Upper lobe of left lung (tissue), 6 donors: ENCODE measurements around the gene SLAMF7. TPM values are rescaled to one million over a fixed set of nuclear protein-coding genes. Genes with fewer than 3 reads are reported as not detected.

Experiments used
- ATAC-seq, 2 donors: fragments of 200-7000 bp; cut with Tn5 transposase; one replicate each; pipeline ENCODE4 v1.9.1; 2022; ENCODE audit warnings: mild to moderate bottlenecking in 2 of 2, moderate library complexity in 2 of 2; ENCODE audit not compliant: low FRiP score in 2 of 2
- DNase-seq, 2 donors: peaks; one replicate each; pipeline ENCODE4 v3.0.0-alpha.2; 2019 to 2020
- H3K27ac ChIP-seq, 4 donors: fragments of 200-600 bp; sonication (generic); one replicate each; pipeline ENCODE4 v1.5.1; 2016 to 2019
- H3K27me3 ChIP-seq, 4 donors: fragments of 200-600 bp; sonication (generic); one replicate each; pipeline ENCODE4 v1.5.1; 2017 to 2019
- H3K36me3 ChIP-seq, 4 donors: fragments of 200-600 bp; sonication (generic); one replicate each; pipeline ENCODE4 v1.5.1; 2016 to 2019
- H3K4me1 ChIP-seq, 4 donors: fragments of 200-600 bp; sonication (generic); one replicate each; pipeline ENCODE4 v1.5.1; 2018 to 2019
- H3K4me3 ChIP-seq, 4 donors: fragments of 200-600 bp; sonication (generic); one replicate each; pipeline ENCODE4 v1.5.1; 2017 to 2019; ENCODE audit warnings: mild to moderate bottlenecking in 2 of 4, moderate library complexity in 1 of 4
- H3K9me3 ChIP-seq, 4 donors: fragments of 200-600 bp; sonication (generic); one replicate each; pipeline ENCODE4 v1.5.1; 2018 to 2019
- CTCF ChIP-seq, 6 experiments: fragments of 450-650 bp in 4 of 6; fragments of 200-600 bp in 2 of 6; sonication (generic) in 2 of 6; IDR thresholded peaks; one replicate each; pipeline ENCODE4 v1.5.1; 2016 to 2019; ENCODE audit warnings: antibody characterized with exemption in 6 of 6
- EP300 ChIP-seq, 4 donors: sonication (generic); formaldehyde crosslinking; IDR thresholded peaks; one replicate each; pipeline ENCODE4 v1.5.1; 2017; ENCODE audit warnings: antibody characterized with exemption in 4 of 4, control low read depth in 2 of 4
- POLR2A ChIP-seq, 4 donors: fragments of 450-650 bp; IDR thresholded peaks; one replicate each; pipeline ENCODE4 v1.5.1; 2016 to 2017; ENCODE audit warnings: antibody characterized with exemption in 4 of 4, mild to moderate bottlenecking in 2 of 4
- POLR2AphosphoS5 ChIP-seq, 2 donors: sonication (generic); formaldehyde crosslinking; IDR thresholded peaks; one replicate each; pipeline ENCODE4 v1.5.1; 2017; ENCODE audit warnings: antibody characterized with exemption in 2 of 2
- WGBS, 2 donors: methylation state at CpG; one replicate each; pipeline ENCODE4 v1.1.5; 2017 to 2018; 5-methylcytosine and 5-hydroxymethylcytosine counted together
- total RNA-seq, 6 donors: library from RNA; depleted of rRNA in 4 of 6; stranded (reverse); fragments of >200 nt in 4 of 6; gene quantifications; one replicate each; pipeline versions ENCODE4 v1.1.0 to v1.2.1, GENCODE V29; 2016 to 2021
- donor health status: DM: no; HTN: no; CAD: no; lungs with moderate emphysema.
- donor health status: DM: no; HTN: yes; CAD: no; lungs with severe emphysema.

The SLAMF7 gene
- total RNA-seq, 6 donors from 2014 or later, result 0.67 to 17.2 (median 3.5) TPM

GRCh38 chr1:160741092-160741501 lies 2.0 kb downstream of the SLAMF7 start:
- Histone ChIP-seq H3K27me3 (no peaks in the 10 kb centered on the region), H3K27ac (peak overlapping the region in 2 of 4 donors; percentile 8 to 21), H3K9me3 (peaks cover 0 to 8% (median 0%) of the 10 kb centered on the region in 4 donors), H3K4me1 (peaks cover 0 to 12% (median 0%) of the 10 kb centered on the region in 4 donors), H3K4me3 (no peak overlapping the region), H3K36me3 (no peaks in the 10 kb centered on the region)
- WGBS, 2 donors, result 71 to 79% methylated on average over 4 of the region's 4 CpGs
- no peak for TF ChIP-seq CTCF (IDR thresholded peaks at IDR 0.05)
- no peak for TF ChIP-seq EP300 (IDR thresholded peaks at IDR 0.05)
- ATAC-seq (no peak), DNase-seq (no peak)

- whole genome bisulfite sequencing, 2 donors, result 62 to 73% methylated on average over 5 of the region's 5 CpGs
- DNase-seq (no peak), ATAC-seq (peak in 1 of 2 donors; percentile 26)
- Histone ChIP-seq H3K36me3 (no peaks in the 10 kb centered on the region), H3K4me3 (no peak overlapping the region), H3K4me1 (peaks cover 0 to 12% (median 0%) of the 10 kb centered on the region in 4 donors), H3K27me3 (no peaks in the 10 kb centered on the region), H3K27ac (peak overlapping the region in 2 of 4 donors; percentile 21 to 38), H3K9me3 (peaks cover 0 to 8% (median 0%) of the 10 kb centered on the region in 4 donors)
- TF ChIP-seq CTCF (IDR thresholded peaks at IDR 0.05) (no peak), POLR2AphosphoS5 (IDR thresholded peaks at IDR 0.05) (no peak), EP300 (IDR thresholded peaks at IDR 0.05) (no peak), POLR2A (IDR thresholded peaks at IDR 0.05) (no peak)
Measured at GRCh38 chr1:160741612-160742348, 2.7 kb downstream of the SLAMF7 start.

- no peaks in the 10 kb centered on the region for H3K27me3 ChIP-seq
- peak overlapping the region in 1 of 4 donors; percentile 21 for H3K27ac ChIP-seq
- 75 to 80% methylated on average over 8 of the region's 8 CpGs for WGBS, 2 donors
- ATAC-seq, result no peak
- peaks cover 0 to under 1% (median 0%) of the 10 kb centered on the region in 4 donors for H3K9me3 ChIP-seq
- peaks cover 0 to 12% (median 0%) of the 10 kb centered on the region in 4 donors for H3K4me1 ChIP-seq
- no peak for DNase-seq
- no peak for TF ChIP-seq POLR2AphosphoS5 (IDR thresholded peaks at IDR 0.05)
- H3K36me3 ChIP-seq, result no peaks in the 10 kb centered on the region
- no peak overlapping the region for H3K4me3 ChIP-seq
Measured at GRCh38 chr1:160742428-160743127, 3.5 kb downstream of the SLAMF7 start.

- DNase-seq (no peak), ATAC-seq (no peak)
- Histone ChIP-seq H3K9me3 (no peaks in the 10 kb centered on the region), H3K4me3 (no peak overlapping the region), H3K4me1 (peaks cover 0 to 12% (median 2%) of the 10 kb centered on the region in 4 donors), H3K27me3 (no peaks in the 10 kb centered on the region), H3K27ac (no peak overlapping the region), H3K36me3 (no peaks in the 10 kb centered on the region)
- 74 to 83% methylated on average over 3 of the region's 3 CpGs for WGBS, 2 donors
- TF ChIP-seq EP300 (IDR thresholded peaks at IDR 0.05) (no peak), POLR2AphosphoS5 (IDR thresholded peaks at IDR 0.05) (no peak), CTCF (IDR thresholded peaks at IDR 0.05) (no peak), POLR2A (IDR thresholded peaks at IDR 0.05) (no peak)
Measured at GRCh38 chr1:160743266-160743665, 4.2 kb downstream of the SLAMF7 start.

- H3K4me1 ChIP-seq, result peaks cover 0 to 5% (median 2%) of the 10 kb centered on the region in 4 donors
- no peak overlapping the region for H3K27ac ChIP-seq
- H3K27me3 ChIP-seq, result no peaks in the 10 kb centered on the region
- no peak overlapping the region for H3K4me3 ChIP-seq
- ATAC-seq (no peak), DNase-seq (no peak)
- TF ChIP-seq POLR2AphosphoS5 (IDR thresholded peaks at IDR 0.05) (no peak), CTCF (IDR thresholded peaks at IDR 0.05) (no peak), POLR2A (IDR thresholded peaks at IDR 0.05) (no peak), EP300 (IDR thresholded peaks at IDR 0.05) (no peak)
- H3K36me3 ChIP-seq, result no peaks in the 10 kb centered on the region
- H3K9me3 ChIP-seq, result no peaks in the 10 kb centered on the region
- WGBS, 2 donors, result 70 to 73% methylated on average over 7 of the region's 7 CpGs
Measured at GRCh38 chr1:160744199-160744851, 5.3 kb downstream of the SLAMF7 start.
